Activated naive CD4-positive, alpha-beta T cell treated with anti-CD3 and anti-CD28 coated beads for 36 hours (primary cell): ENCODE results near the gene NEK7. TPM values are rescaled to one million over a fixed set of nuclear protein-coding genes. Genes with fewer than 3 reads are reported as not detected.
A peak's percentile ranks its signal among the peaks of the same experiment; 100 is the strongest.

Source experiments
- CTCF ChIA-PET: fragments of 350-600 bp; sonication (Branson Sonifier 250); formaldehyde crosslinking; loops from one replicate; lab custom pipeline; 2021; ENCODE audit warnings: antibody characterized with exemption; lab: Charles Lee
- DNase-seq: peaks from one replicate; pipeline ENCODE4 v3.0.0-alpha.2; 2020
- H3K27ac Mint-ChIP-seq: one replicate; pipeline ENCODE4 v1.8.0; 2021; ENCODE audit warnings: mild to moderate bottlenecking, mixed read lengths
- H3K27me3 Mint-ChIP-seq: one replicate; pipeline ENCODE4 v1.8.0; 2021; ENCODE audit warnings: low read depth, mixed read lengths
- H3K36me3 Mint-ChIP-seq: one replicate; pipeline ENCODE4 v1.8.0; 2021; ENCODE audit warnings: low read depth, mixed read lengths
- H3K4me1 Mint-ChIP-seq: one replicate; pipeline ENCODE4 v1.8.0; 2021; ENCODE audit warnings: low read depth, mixed read lengths
- H3K4me3 Mint-ChIP-seq: one replicate; pipeline ENCODE4 v1.8.0; 2021; ENCODE audit warnings: mild to moderate bottlenecking, moderate library complexity, mixed read lengths
- H3K9me3 Mint-ChIP-seq: one replicate; pipeline ENCODE4 v1.8.0; 2021; ENCODE audit warnings: mixed read lengths
- intact Hi-C: fragments of 100-400 bp; cut with micrococcal nuclease; formaldehyde crosslinking; loops from one replicate; pipeline ENCODE4 v1.15.1; 2023
- total RNA-seq, 2 experiments: library from RNA; stranded (reverse); gene quantifications; one replicate each; pipeline ENCODE4 v1.2.3, GENCODE V29; 2021

Gene NEK7
- total RNA-seq, 2 experiments from 2014 or later = 45.6 to 49.7 TPM

- Mint-ChIP-seq H3K4me1 (peaks cover 3% of the 10 kb centered on the region), H3K36me3 (no peaks in the 10 kb centered on the region), H3K27me3 (no peaks in the 10 kb centered on the region), H3K27ac (no peak overlapping the region), H3K9me3 (no peaks in the 10 kb centered on the region), H3K4me3 (no peak overlapping the region)
- intact Hi-C loops = no loop called here
- CTCF ChIA-PET = interaction anchor here (0.6 kb wide), 1 partner anchor 32 kb away, joined by 3 read pairs; no protein-coding TSS in a partner anchor
- DNase-seq = no peak
Observed at GRCh38 chr1:198151688-198152087, 5.1 kb upstream of the NEK7 start.

DNA sequence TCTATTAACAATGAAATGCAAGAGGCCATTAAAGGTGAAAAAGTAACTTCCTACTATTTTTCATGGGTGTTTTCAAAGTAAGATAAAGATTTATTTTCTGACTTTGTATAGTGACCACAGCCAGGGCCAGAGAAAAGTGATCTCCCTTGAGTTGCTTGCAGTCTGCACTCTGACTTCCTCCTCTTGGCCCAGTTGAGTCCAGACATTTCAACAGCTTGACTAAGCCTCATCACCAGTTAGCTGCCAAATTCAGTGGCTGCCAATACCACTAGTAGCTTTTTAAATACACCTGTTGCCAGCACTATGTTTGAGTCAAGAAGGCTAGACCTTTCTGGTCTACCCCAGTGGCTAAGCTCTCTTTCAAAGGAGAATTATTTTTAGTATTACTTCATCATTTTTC, 3.7 kb upstream of the NEK7 start:
- Mint-ChIP-seq H3K27ac (no peak overlapping the region), H3K36me3 (peaks cover 5% of the 10 kb centered on the region), H3K9me3 (no peaks in the 10 kb centered on the region), H3K4me1 (peaks cover 3% of the 10 kb centered on the region), H3K27me3 (no peaks in the 10 kb centered on the region), H3K4me3 (no peak overlapping the region)
- DNase-seq = no peak
- intact Hi-C loops = no loop called here
- CTCF ChIA-PET = interaction anchor here (0.6 kb wide), 1 partner anchor 18 kb away, joined by 4 read pairs; no protein-coding TSS in a partner anchor

- peaks cover 3% of the 10 kb centered on the region for H3K4me1 Mint-ChIP-seq
- CTCF ChIA-PET = interaction anchor here (0.5 to 1.0 kb wide), 3 partner anchors 43 to 207 kb away, joined by 3 read pairs; no protein-coding TSS in a partner anchor
- intact Hi-C loops = no loop called here
- no peaks in the 10 kb centered on the region for H3K27me3 Mint-ChIP-seq
- peaks cover 5% of the 10 kb centered on the region for H3K36me3 Mint-ChIP-seq
- no peaks in the 10 kb centered on the region for H3K9me3 Mint-ChIP-seq
- H3K4me3 Mint-ChIP-seq = no peak overlapping the region
- no peak for DNase-seq
- H3K27ac Mint-ChIP-seq = no peak overlapping the region
Observed at GRCh38 chr1:198153804-198154203, 3.0 kb upstream of the NEK7 start.

- no peak overlapping the region for H3K4me3 Mint-ChIP-seq
- intact Hi-C loops = loop anchor here (5.0 kb wide), 4 partner anchors 53 to 782 kb away; no protein-coding TSS in a partner anchor
- no peaks in the 10 kb centered on the region for H3K27me3 Mint-ChIP-seq
- CTCF ChIA-PET = interaction anchor here (0.6 to 2.3 kb wide), 4 partner anchors 14 to 312 kb away, joined by 3 to 6 read pairs (median 5); no protein-coding TSS in a partner anchor
- H3K9me3 Mint-ChIP-seq = no peaks in the 10 kb centered on the region
- DNase-seq = no peak
- H3K27ac Mint-ChIP-seq = no peak overlapping the region
- H3K4me1 Mint-ChIP-seq = peaks cover 9% of the 10 kb centered on the region
- H3K36me3 Mint-ChIP-seq = peaks cover 5% of the 10 kb centered on the region
Observed at GRCh38 chr1:198155253-198155652, 1.5 kb upstream of the NEK7 start.

DNA sequence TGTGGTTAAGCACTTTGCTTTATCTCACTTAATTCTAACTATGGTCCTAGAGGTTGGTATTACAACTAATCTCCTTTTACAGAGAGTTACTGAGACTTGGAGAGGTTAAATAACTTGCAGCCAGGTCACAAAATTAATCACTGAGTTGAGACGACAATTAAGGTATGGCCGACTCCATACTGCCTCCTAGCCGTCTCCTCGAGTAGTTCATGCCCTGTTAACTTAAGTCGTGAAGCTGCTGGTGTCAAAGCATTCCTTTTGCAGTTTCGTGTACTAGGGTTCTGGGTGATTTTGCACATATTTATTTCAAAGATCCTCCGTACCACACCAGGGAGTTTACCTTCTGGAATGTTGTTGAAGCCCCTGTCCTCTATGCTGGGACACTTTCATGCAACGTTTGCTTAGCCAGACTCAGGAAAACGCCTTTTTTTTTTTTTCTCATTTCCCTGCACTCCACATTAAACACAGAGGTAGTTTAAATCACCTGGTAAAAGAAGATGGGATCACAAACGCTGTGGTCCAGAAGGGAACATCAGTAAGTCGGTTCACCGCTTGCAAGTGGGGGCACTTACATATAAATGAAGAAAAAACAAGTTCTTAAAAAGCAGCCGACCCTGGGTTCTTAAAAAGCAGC, 570 bp upstream of the NEK7 start:
- Mint-ChIP-seq H3K36me3 (peaks cover 5% of the 10 kb centered on the region), H3K27ac (peak overlapping the region; percentile 86), H3K4me1 (peaks cover 19% of the 10 kb centered on the region), H3K27me3 (no peaks in the 10 kb centered on the region), H3K9me3 (no peaks in the 10 kb centered on the region), H3K4me3 (peak overlapping the region; percentile 100)
- CTCF ChIA-PET = interaction anchor here (0.6 to 2.3 kb wide), 11 partner anchors 10 to 311 kb away, joined by 3 to 10 read pairs (median 4); no protein-coding TSS in a partner anchor
- intact Hi-C loops = loop anchor here (1.0 to 5.0 kb wide), 13 partner anchors 30 to 781 kb away; partner anchors contain the start of gene C1orf53
- DNase-seq = peak; percentile 86

- intact Hi-C loops = loop anchor here (2.0 to 5.0 kb wide), 9 partner anchors 55 to 780 kb away; partner anchors contain the start of gene C1orf53
- Mint-ChIP-seq H3K4me3 (peak overlapping the region; percentile 100), H3K4me1 (peaks cover 30% of the 10 kb centered on the region), H3K27me3 (no peaks in the 10 kb centered on the region), H3K36me3 (peaks cover 7% of the 10 kb centered on the region), H3K9me3 (no peaks in the 10 kb centered on the region), H3K27ac (peak overlapping the region; percentile 98)
- DNase-seq = peak; percentile 84
- CTCF ChIA-PET = interaction anchor here (1.0 to 2.3 kb wide), 7 partner anchors 11 to 117 kb away, joined by 3 to 10 read pairs (median 4); no protein-coding TSS in a partner anchor
Observed at GRCh38 chr1:198157241-198157846, 546 bp downstream of the NEK7 start.

DNA sequence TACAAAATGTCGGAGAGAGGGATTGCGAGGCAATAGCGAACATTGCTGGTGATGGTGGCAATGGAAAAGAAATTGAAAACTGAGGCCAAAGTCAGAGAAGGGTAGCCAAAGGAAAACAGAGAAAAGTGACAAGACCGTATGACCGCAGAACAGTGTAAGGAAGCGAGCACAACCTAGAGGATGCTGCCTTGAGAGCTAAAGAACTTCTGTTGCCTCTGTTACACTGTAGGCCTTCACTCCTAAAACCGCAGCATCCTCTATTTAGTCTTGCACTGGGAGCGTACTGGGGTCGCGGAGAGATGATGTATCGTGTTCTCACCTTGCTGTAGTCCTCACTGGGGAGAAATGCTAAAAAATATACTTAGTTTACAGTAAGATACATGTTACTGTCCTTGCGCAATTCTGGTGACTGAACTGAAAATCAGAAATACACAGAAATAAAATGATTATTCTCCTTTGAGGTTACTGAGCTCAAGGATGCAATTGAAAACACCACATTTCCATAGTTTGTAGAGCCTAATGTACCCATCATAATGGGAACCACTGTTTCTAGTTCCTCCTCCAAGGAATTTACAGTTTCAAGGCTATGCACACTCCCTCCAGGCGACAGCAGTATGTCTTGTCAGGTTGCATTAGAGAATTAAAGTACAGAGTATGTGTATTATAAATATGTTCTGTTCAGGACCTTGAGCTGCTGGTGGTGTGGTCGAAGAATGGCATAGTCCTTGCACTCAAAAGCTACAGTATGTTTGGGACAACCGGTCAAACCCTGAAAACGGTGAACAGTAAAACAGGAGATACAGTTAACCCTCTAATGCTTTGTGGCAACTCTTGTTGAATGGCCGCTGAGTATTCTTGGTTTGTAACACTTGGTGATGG, 1.3 kb downstream of the NEK7 start:
- Mint-ChIP-seq H3K27me3 (no peaks in the 10 kb centered on the region), H3K27ac (peak overlapping the region; percentile 98), H3K4me1 (peaks cover 37% of the 10 kb centered on the region), H3K9me3 (no peaks in the 10 kb centered on the region), H3K4me3 (peak overlapping the region; percentile 100), H3K36me3 (peaks cover 7% of the 10 kb centered on the region)
- CTCF ChIA-PET = interaction anchor here (0.5 to 1.4 kb wide), 9 partner anchors 10 to 208 kb away, joined by 3 to 9 read pairs (median 5); no protein-coding TSS in a partner anchor
- peak; percentile 48 for DNase-seq
- intact Hi-C loops = loop anchor here (1.0 to 5.0 kb wide), 12 partner anchors 9 to 779 kb away; partner anchors contain the start of gene C1orf53

DNA sequence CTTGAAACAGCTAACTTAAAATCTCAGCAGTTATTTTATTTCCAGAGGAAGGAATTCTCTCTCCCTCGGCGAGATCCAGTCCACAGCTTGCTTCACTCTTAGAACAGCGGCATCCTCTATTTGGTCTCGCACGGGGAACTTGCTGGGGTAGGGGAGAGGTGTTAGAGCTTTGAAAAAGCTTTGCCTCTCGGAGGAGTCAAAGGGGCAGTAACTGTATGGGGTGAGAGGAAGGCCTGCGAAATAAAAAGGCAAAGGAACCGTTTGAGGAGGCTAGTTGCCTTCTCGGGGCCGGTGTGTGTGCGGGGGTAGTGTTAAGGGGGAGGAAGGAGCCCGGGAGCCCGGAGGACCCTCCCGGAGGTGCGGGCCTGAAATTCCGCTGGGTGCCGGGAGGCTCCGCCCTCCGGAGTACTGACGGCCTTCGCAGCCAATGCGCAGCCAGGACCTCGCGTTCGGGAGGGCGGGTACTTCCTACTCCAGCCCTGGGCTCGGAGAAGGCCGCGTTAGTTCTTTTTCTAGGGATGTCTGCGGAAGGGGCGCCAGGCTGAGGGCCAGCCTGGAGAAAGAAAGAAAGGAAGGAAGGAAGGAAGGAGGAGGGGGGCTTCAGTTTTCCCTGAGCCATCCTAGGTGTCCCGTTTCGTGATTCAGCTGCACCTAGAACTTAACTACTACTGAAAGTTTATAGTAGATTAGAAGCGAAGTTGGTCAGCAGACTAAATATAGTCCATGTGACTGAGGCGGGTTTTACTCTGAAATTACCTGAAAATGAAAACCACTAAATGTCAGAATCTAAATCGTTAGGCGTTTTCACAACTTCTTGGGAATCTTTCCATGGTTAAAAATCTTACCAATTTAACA, 2.2 kb downstream of the NEK7 start:
- no peaks in the 10 kb centered on the region for H3K9me3 Mint-ChIP-seq
- H3K4me3 Mint-ChIP-seq = peak overlapping the region; percentile 100
- H3K36me3 Mint-ChIP-seq = peaks cover 7% of the 10 kb centered on the region
- CTCF ChIA-PET = interaction anchor here (0.6 to 1.4 kb wide), 8 partner anchors 9 to 132 kb away, joined by 3 to 9 read pairs (median 4); no protein-coding TSS in a partner anchor
- no peaks in the 10 kb centered on the region for H3K27me3 Mint-ChIP-seq
- DNase-seq = peak; percentile 90
- H3K4me1 Mint-ChIP-seq = peaks cover 42% of the 10 kb centered on the region
- H3K27ac Mint-ChIP-seq = peak overlapping the region; percentile 98
- intact Hi-C loops = loop anchor here (1.0 to 5.0 kb wide), 9 partner anchors 8 to 778 kb away; no protein-coding TSS in a partner anchor

- CTCF ChIA-PET = no interaction called here
- no peak for DNase-seq
- Mint-ChIP-seq H3K27ac (peak overlapping the region; percentile 91), H3K4me1 (peaks cover 53% of the 10 kb centered on the region), H3K27me3 (no peaks in the 10 kb centered on the region), H3K36me3 (peaks cover 7% of the 10 kb centered on the region), H3K4me3 (no peak overlapping the region), H3K9me3 (no peaks in the 10 kb centered on the region)
- intact Hi-C loops = no loop called here
Observed at GRCh38 chr1:198160222-198160621, 3.4 kb downstream of the NEK7 start.

GRCh38 chr1:198160946-198161614, 4.3 kb downstream of the NEK7 start:
- CTCF ChIA-PET = interaction anchor here (0.9 kb wide), 1 partner anchor 11 kb away, joined by 5 read pairs; no protein-coding TSS in a partner anchor
- H3K4me3 Mint-ChIP-seq = peak overlapping the region; percentile 53
- H3K9me3 Mint-ChIP-seq = no peaks in the 10 kb centered on the region
- H3K4me1 Mint-ChIP-seq = peaks cover 58% of the 10 kb centered on the region
- DNase-seq = no peak
- peaks cover 7% of the 10 kb centered on the region for H3K36me3 Mint-ChIP-seq
- intact Hi-C loops = no loop called here
- no peaks in the 10 kb centered on the region for H3K27me3 Mint-ChIP-seq
- peak overlapping the region; percentile 91 for H3K27ac Mint-ChIP-seq
